Brain microvascular endothelial cell (primary cell): ENCODE data around the gene ALDH1L2.

Source experiments
- DNase-seq: peaks from one replicate; pipeline ENCODE4 v3.0.0-alpha.2; 2020
- H3K27ac ChIP-seq: fragments of 250-450 bp; sonication (Bioruptor Pico); 2 replicates; pipeline ENCODE4 v1.5.1; 2020; ENCODE audit warnings: mild to moderate bottlenecking, moderate library complexity
- H3K27me3 ChIP-seq: fragments of 250-450 bp; sonication (Bioruptor Pico); replicated peaks from 2 replicates; pipeline ENCODE4 v1.5.1; 2020; ENCODE audit warnings: mild to moderate bottlenecking
- H3K36me3 ChIP-seq: fragments of 250-450 bp; sonication (Bioruptor Pico); replicated peaks from 2 replicates; pipeline ENCODE4 v1.5.1; 2020; ENCODE audit warnings: mild to moderate bottlenecking
- H3K4me3 ChIP-seq: 2 replicates; pipeline ENCODE4 v1.5.1; 2011; ENCODE audit warnings: low read depth, mild to moderate bottlenecking, control low read depth, low read length, moderate library complexity
- in situ Hi-C: cut with HindIII; loops from 2 replicates; pipeline ENCODE4 v1.10.0; 2017; ENCODE audit warnings: low sequenced_read_pairs, low pct_ligation_motif_present
- TF ChIP-seq, protein P1 (sequence below): IDR thresholded peaks from 2 replicates; pipeline ENCODE4 v1.5.1; 2011; ENCODE audit warnings: low read depth, mild to moderate bottlenecking, moderate library complexity, low read length, control low read depth, inconsistent platforms; ENCODE audit errors: missing control alignments

The ALDH1L2 gene

DNA sequence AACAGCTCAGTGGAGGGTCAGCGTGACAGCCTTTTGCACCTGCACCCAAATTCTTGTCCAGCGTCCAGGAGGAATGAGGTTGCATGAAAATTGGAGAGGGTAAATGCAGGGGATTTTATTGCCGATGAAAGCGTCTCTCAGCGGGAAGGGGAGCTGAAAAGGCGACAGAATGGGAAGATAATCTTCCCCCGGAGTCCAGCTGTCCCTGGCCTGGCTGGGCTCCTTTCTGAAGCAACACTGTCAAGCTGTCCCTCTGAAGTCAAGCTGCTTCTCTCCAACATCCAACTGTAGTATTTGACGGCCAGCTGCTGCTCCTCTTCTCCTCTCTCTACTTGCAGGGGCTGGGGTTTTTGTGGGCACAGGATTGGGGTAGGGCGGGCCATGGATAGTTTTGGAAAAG lies 65.5 kb downstream of the ALDH1L2 start:
- no peak for DNase-seq
- H3K4me3 ChIP-seq: no peak overlapping the region
- in situ Hi-C loops: no loop called here
- peaks cover 22% of the 10 kb centered on the region for H3K36me3 ChIP-seq
- no peaks in the 10 kb centered on the region for H3K27me3 ChIP-seq
- H3K27ac ChIP-seq: no peak overlapping the region
- TF ChIP-seq, protein P1, sequence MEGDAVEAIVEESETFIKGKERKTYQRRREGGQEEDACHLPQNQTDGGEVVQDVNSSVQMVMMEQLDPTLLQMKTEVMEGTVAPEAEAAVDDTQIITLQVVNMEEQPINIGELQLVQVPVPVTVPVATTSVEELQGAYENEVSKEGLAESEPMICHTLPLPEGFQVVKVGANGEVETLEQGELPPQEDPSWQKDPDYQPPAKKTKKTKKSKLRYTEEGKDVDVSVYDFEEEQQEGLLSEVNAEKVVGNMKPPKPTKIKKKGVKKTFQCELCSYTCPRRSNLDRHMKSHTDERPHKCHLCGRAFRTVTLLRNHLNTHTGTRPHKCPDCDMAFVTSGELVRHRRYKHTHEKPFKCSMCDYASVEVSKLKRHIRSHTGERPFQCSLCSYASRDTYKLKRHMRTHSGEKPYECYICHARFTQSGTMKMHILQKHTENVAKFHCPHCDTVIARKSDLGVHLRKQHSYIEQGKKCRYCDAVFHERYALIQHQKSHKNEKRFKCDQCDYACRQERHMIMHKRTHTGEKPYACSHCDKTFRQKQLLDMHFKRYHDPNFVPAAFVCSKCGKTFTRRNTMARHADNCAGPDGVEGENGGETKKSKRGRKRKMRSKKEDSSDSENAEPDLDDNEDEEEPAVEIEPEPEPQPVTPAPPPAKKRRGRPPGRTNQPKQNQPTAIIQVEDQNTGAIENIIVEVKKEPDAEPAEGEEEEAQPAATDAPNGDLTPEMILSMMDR: no peak

DNA sequence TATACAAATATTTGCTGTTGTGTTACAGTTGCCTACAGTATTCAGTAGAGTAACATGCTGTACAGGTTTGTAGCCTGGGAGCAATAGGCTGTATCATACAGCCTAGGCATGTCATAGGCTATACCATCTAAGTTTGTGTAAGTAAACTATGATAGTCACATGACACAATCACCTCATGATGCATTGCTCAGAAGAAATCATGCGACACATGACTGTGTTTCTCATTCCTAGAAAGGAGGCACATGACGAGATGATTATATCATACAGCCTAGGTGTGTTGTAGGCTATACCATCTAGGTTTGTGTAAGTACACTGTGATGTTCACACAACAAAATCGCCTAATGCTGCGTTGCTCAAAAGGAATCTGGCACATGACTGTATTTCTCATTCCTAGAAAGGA lies 66.2 kb downstream of the ALDH1L2 start:
- in situ Hi-C loops: no loop called here
- Histone ChIP-seq H3K4me3 (no peak overlapping the region), H3K36me3 (peaks cover 16% of the 10 kb centered on the region), H3K27ac (no peak overlapping the region), H3K27me3 (no peaks in the 10 kb centered on the region)
- TF ChIP-seq, protein P1: no peak
- DNase-seq: no peak

DNA sequence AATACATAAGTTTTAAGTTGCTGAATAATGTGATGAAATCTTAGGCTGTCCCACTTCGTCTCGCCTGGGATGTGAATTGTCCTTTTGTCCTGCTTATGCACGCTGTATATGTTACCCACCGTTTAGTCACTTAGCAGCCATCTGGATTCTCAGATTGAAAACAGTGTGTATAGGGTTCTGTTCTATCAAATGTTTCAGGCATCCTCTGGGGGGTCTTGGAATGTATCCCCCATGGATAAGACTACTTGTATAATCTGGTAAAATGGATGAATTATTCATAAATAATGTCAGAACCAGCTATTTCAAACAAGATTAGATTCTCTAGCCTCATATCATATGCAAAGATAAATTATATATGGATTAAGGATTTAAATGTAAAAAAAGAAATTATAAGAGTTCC lies 68.7 kb downstream of the ALDH1L2 start:
- DNase-seq: no peak

DNA sequence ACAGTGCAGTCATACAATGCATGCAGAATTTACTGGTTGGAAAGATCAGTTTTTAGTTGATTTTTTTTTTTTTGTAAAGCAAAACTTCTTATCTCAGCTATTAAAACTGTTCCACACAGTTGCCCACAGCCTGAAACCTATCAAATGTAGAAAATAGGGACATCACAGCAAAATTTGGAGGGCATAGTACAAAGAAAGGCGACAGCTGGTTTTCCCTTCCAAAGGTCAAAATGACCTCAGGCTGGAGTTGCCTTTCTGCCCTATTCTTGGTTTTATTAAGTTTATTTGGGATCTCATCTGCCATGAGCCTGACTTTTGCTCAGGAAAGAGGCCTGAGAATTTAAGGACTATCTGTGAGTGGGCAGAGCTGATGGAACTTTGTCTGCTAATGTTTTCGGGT lies 69.7 kb downstream of the ALDH1L2 start:
- DNase-seq: no peak
- Histone ChIP-seq H3K27ac (no peak overlapping the region), H3K27me3 (no peaks in the 10 kb centered on the region), H3K4me3 (no peak overlapping the region), H3K36me3 (peaks cover 8% of the 10 kb centered on the region)
- in situ Hi-C loops: no loop called here
- TF ChIP-seq, protein P1: no peak

More for the DNA sequence above, 68.7 kb downstream of the ALDH1L2 start:
- H3K4me3 ChIP-seq: no peak overlapping the region
- no peak overlapping the region for H3K27ac ChIP-seq
- TF ChIP-seq, protein P1: no peak
- peaks cover 8% of the 10 kb centered on the region for H3K36me3 ChIP-seq
- H3K27me3 ChIP-seq: no peaks in the 10 kb centered on the region
- in situ Hi-C loops: no loop called here

DNA sequence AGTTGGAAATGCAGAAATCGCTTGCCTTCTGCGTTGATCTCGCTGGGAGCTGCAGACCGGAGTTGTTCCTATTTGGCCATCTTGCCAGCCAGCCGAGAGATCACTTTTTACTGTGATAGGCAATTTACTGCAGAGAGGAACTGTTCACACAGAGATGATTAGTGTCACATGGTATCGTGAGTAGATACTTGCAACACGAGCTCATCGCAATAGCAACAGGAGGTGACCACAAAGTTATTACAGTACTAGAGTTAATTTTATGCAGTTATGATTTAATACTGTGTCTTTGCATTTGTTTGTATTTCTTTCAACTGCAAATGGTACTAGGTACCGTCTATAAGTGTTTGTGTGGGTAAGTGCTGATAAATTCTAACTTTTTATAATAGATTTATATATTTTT lies 70.4 kb downstream of the ALDH1L2 start:
- in situ Hi-C loops: no loop called here
- H3K27ac ChIP-seq: no peak overlapping the region
- H3K4me3 ChIP-seq: no peak overlapping the region
- H3K27me3 ChIP-seq: no peaks in the 10 kb centered on the region
- H3K36me3 ChIP-seq: peaks cover 8% of the 10 kb centered on the region
- TF ChIP-seq, protein P1: no peak
- peak; percentile 18 for DNase-seq

DNA sequence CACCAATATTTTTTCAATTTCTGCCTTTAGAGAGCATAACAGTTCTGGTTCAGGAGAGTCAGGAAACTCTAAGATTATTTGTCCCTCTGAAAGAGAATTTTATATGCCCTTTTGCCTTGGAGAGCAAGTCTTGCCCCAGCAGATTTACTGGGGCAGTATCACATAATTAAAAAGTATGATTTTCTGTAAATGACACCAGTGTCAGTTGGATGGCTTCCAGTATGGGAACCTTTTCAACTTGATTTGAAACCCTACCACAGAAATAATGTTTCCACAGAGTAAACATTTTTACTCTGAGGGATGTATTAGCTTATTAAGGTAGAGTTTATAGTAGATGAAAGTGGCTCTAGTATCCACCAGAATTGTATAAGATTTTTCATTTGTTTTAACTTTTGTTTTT lies 82.8 kb downstream of the ALDH1L2 start:
- in situ Hi-C loops: no loop called here

More for the DNA sequence above, 82.8 kb downstream of the ALDH1L2 start:
- Histone ChIP-seq H3K36me3 (peaks cover 4% of the 10 kb centered on the region), H3K27me3 (no peaks in the 10 kb centered on the region), H3K27ac (no peak overlapping the region), H3K4me3 (no peak overlapping the region)
- TF ChIP-seq, protein P1: no peak
- DNase-seq: no peak
